Mesenchymal stem cell (in vitro differentiated cells and primary cell): ENCODE measurements around the gene TMEFF2.
A peak's percentile ranks its signal among the peaks of the same experiment; 100 is the strongest.

Experiments used
- DNase-seq: peaks from one replicate; pipeline ENCODE4 v3.0.0-alpha.2; 2013
- H2AFZ ChIP-seq: one replicate; pipeline ENCODE4 v1.6.1; 2013; ENCODE audit warnings: low read depth, mild to moderate bottlenecking, control low read depth, inconsistent platforms, low read length, moderate library complexity
- H2AK5ac ChIP-seq: 2 replicates; pipeline ENCODE4 v1.6.1; 2013; ENCODE audit warnings: low read length, moderate library complexity, mild to moderate bottlenecking, inconsistent platforms; ENCODE audit not compliant: severe bottlenecking
- H2BK120ac ChIP-seq: one replicate; pipeline ENCODE4 v1.6.1; 2013; ENCODE audit warnings: low read depth, mild to moderate bottlenecking, inconsistent platforms, low read length, moderate library complexity
- H2BK12ac ChIP-seq, 2 experiments: one replicate each; pipeline ENCODE4 v1.6.1; 2013; ENCODE audit warnings: inconsistent platforms in 2 of 2, low read length in 2 of 2, mild to moderate bottlenecking in 2 of 2, moderate library complexity in 2 of 2, control low read depth in 1 of 2
- H2BK15ac ChIP-seq: one replicate; pipeline ENCODE4 v1.6.1; 2013; ENCODE audit warnings: mild to moderate bottlenecking, low read depth, inconsistent platforms; ENCODE audit not compliant: poor library complexity, severe bottlenecking
- H2BK5ac ChIP-seq: 2 replicates; pipeline ENCODE4 v1.6.1; 2013; ENCODE audit warnings: low read depth, mild to moderate bottlenecking, low read length, control low read depth, inconsistent platforms; ENCODE audit not compliant: poor library complexity, severe bottlenecking
- H3K14ac ChIP-seq, 2 experiments: one replicate each; pipeline ENCODE4 v1.6.1; 2013; ENCODE audit warnings: inconsistent platforms in 2 of 2, low read length in 2 of 2, control low read depth in 1 of 2, mild to moderate bottlenecking in 1 of 2, moderate library complexity in 1 of 2
- H3K18ac ChIP-seq, 2 experiments: one replicate each; pipeline ENCODE4 v1.6.1; 2013; ENCODE audit warnings: inconsistent platforms in 2 of 2, low read length in 2 of 2, control low read depth in 1 of 2, low read depth in 1 of 2, mild to moderate bottlenecking in 1 of 2
- H3K23ac ChIP-seq, 2 experiments: one replicate each; pipeline ENCODE4 v1.6.1; 2013; ENCODE audit warnings: inconsistent platforms in 2 of 2, low read length in 2 of 2, mild to moderate bottlenecking in 2 of 2, moderate library complexity in 2 of 2, control low read depth in 1 of 2
- H3K27ac ChIP-seq: 2 replicates; pipeline ENCODE4 v1.5.1; 2013; ENCODE audit warnings: mild to moderate bottlenecking, moderate library complexity, low read length, control low read depth, inconsistent platforms; ENCODE audit not compliant: poor library complexity, severe bottlenecking
- H3K27me3 ChIP-seq, 2 experiments: 2 replicates each; pipeline versions ENCODE4 v1.6.1 to v1.7.0; 2013; ENCODE audit warnings: low read length in 2 of 2, mild to moderate bottlenecking in 2 of 2, moderate library complexity in 2 of 2, control low read depth in 1 of 2, inconsistent platforms in 1 of 2; ENCODE audit not compliant: control insufficient read depth in 1 of 2, insufficient read depth in 1 of 2
- H3K36me3 ChIP-seq, 2 experiments: 2 replicates each; pipeline versions ENCODE4 v1.6.1 to v1.7.0; 2013; ENCODE audit warnings: low read length in 2 of 2, control low read depth in 1 of 2, inconsistent platforms in 1 of 2, low read depth in 1 of 2, mild to moderate bottlenecking in 1 of 2; ENCODE audit not compliant: insufficient read depth in 2 of 2, control insufficient read depth in 1 of 2
- H3K4ac ChIP-seq, 2 experiments: one replicate each; pipeline ENCODE4 v1.6.1; 2013; ENCODE audit warnings: inconsistent platforms in 2 of 2, low read length in 2 of 2, mild to moderate bottlenecking in 2 of 2, moderate library complexity in 2 of 2, control low read depth in 1 of 2, low read depth in 1 of 2
- H3K4me1 ChIP-seq: 2 replicates; pipeline ENCODE4 v1.6.1; 2013; ENCODE audit warnings: low read depth, low read length, control low read depth; ENCODE audit not compliant: control insufficient read depth, insufficient read depth
- H3K4me2 ChIP-seq: 2 replicates; pipeline ENCODE4 v1.6.1; 2013; ENCODE audit warnings: low read length, mild to moderate bottlenecking, inconsistent platforms; ENCODE audit not compliant: poor library complexity, severe bottlenecking
- H3K4me3 ChIP-seq, 2 experiments: 2 replicates each; pipeline versions ENCODE4 v1.5.1 to v1.7.0; 2013; ENCODE audit warnings: low read length in 2 of 2, mild to moderate bottlenecking in 2 of 2, control low read depth in 1 of 2, low read depth in 1 of 2; ENCODE audit not compliant: insufficient read depth in 1 of 2
- H3K79me1 ChIP-seq: replicated peaks from 2 replicates; pipeline ENCODE4 v1.6.1; 2013; ENCODE audit warnings: mild to moderate bottlenecking, control low read depth, low read length, inconsistent platforms; ENCODE audit not compliant: poor library complexity, severe bottlenecking
- H3K9ac ChIP-seq: 2 replicates; pipeline ENCODE4 v1.7.0; 2013; ENCODE audit warnings: mild to moderate bottlenecking, low read length, moderate library complexity
- H3K9me3 ChIP-seq: 2 replicates; pipeline ENCODE4 v1.7.0; 2013; ENCODE audit warnings: mild to moderate bottlenecking, low read length; ENCODE audit not compliant: control insufficient read depth
- H4K8ac ChIP-seq: one replicate; pipeline ENCODE4 v1.6.1; 2013; ENCODE audit warnings: inconsistent platforms, mild to moderate bottlenecking, low read length, moderate library complexity
- H4K91ac ChIP-seq: one replicate; pipeline ENCODE4 v1.6.1; 2013; ENCODE audit warnings: mild to moderate bottlenecking, low read length, inconsistent platforms
- WGBS: methylation state at CpG from one replicate; pipeline ENCODE4 v1.1.7; 2013; ENCODE audit warnings: mixed read lengths; 5-methylcytosine and 5-hydroxymethylcytosine counted together

TMEFF2 gene

GRCh38 chr2:192162392-192163042, 32.2 kb downstream of the TMEFF2 start:
- Histone ChIP-seq H3K9ac (peak overlapping the region; percentile 23), H2AFZ (no peak overlapping the region), H3K27me3 (no peaks in the 10 kb centered on the region), H3K4ac (no peak overlapping the region), H3K14ac (no peak overlapping the region), H2BK120ac (no peak overlapping the region), H3K4me1 (no peaks in the 10 kb centered on the region), H3K4me2 (no peak overlapping the region), H2BK15ac (no peak overlapping the region), H2BK5ac (no peak overlapping the region), H2AK5ac (peak overlapping the region; percentile 51), H3K79me1 (no peaks in the 10 kb centered on the region), H3K9me3 (no peaks in the 10 kb centered on the region), H3K4me3 (no peak overlapping the region), H4K8ac (no peak overlapping the region), H3K18ac (no peak overlapping the region), H4K91ac (no peak overlapping the region), H3K27ac (no peak overlapping the region), H3K23ac (no peak overlapping the region), H3K36me3 (no peaks in the 10 kb centered on the region), H2BK12ac (no peak overlapping the region)
- 21% methylated on average over 2 of the region's 4 CpGs for WGBS
- peak; percentile 67 for DNase-seq

- H2AK5ac ChIP-seq: no peak overlapping the region
- no peak overlapping the region for H2BK12ac ChIP-seq
- H3K4ac ChIP-seq: no peak overlapping the region
- H3K27ac ChIP-seq: no peak overlapping the region
- H3K9ac ChIP-seq: peak overlapping the region; percentile 23
- H2BK15ac ChIP-seq: no peak overlapping the region
- H3K4me2 ChIP-seq: no peak overlapping the region
- H3K9me3 ChIP-seq: no peaks in the 10 kb centered on the region
- 96% methylated on average over 2 of the region's 2 CpGs for WGBS
- H4K91ac ChIP-seq: no peak overlapping the region
- no peak overlapping the region for H2AFZ ChIP-seq
- no peak for DNase-seq
- no peaks in the 10 kb centered on the region for H3K27me3 ChIP-seq
- H2BK5ac ChIP-seq: no peak overlapping the region
- no peak overlapping the region for H2BK120ac ChIP-seq
- H3K36me3 ChIP-seq: no peaks in the 10 kb centered on the region
- H3K79me1 ChIP-seq: no peaks in the 10 kb centered on the region
- no peak overlapping the region for H3K14ac ChIP-seq
- no peaks in the 10 kb centered on the region for H3K4me1 ChIP-seq
- H3K4me3 ChIP-seq: no peak overlapping the region
- H3K23ac ChIP-seq: no peak overlapping the region
- no peak overlapping the region for H4K8ac ChIP-seq
- H3K18ac ChIP-seq: no peak overlapping the region
These were observed 33.0 kb downstream of the TMEFF2 start for GRCh38 chr2:192161656-192162290.

GRCh38 chr2:192159736-192160135, 35.0 kb downstream of the TMEFF2 start:
- Histone ChIP-seq H3K4me3 (no peak overlapping the region), H3K9me3 (no peaks in the 10 kb centered on the region), H3K18ac (no peak overlapping the region), H3K79me1 (no peaks in the 10 kb centered on the region), H3K36me3 (no peaks in the 10 kb centered on the region), H2AK5ac (no peak overlapping the region), H2BK15ac (no peak overlapping the region), H2BK120ac (no peak overlapping the region), H3K9ac (no peak overlapping the region), H2AFZ (no peak overlapping the region), H3K14ac (no peak overlapping the region), H3K4ac (no peak overlapping the region), H3K23ac (no peak overlapping the region), H4K91ac (no peak overlapping the region), H3K27me3 (no peaks in the 10 kb centered on the region), H2BK12ac (no peak overlapping the region), H3K4me1 (no peaks in the 10 kb centered on the region), H4K8ac (no peak overlapping the region), H3K4me2 (no peak overlapping the region), H3K27ac (no peak overlapping the region), H2BK5ac (no peak overlapping the region)
- DNase-seq: no peak
- 87% methylated on average over 1 of the region's 1 CpG for WGBS

GRCh38 chr2:192159208-192159607, 35.5 kb downstream of the TMEFF2 start:
- Histone ChIP-seq H2AFZ (no peak overlapping the region), H3K4me2 (no peak overlapping the region), H2BK15ac (no peak overlapping the region), H3K23ac (no peak overlapping the region), H3K9ac (no peak overlapping the region), H2BK120ac (no peak overlapping the region), H2BK12ac (no peak overlapping the region), H3K27me3 (no peaks in the 10 kb centered on the region), H3K4me1 (no peaks in the 10 kb centered on the region), H4K91ac (no peak overlapping the region), H3K18ac (no peak overlapping the region), H2AK5ac (no peak overlapping the region), H4K8ac (no peak overlapping the region), H3K4ac (no peak overlapping the region), H3K36me3 (no peaks in the 10 kb centered on the region), H3K27ac (no peak overlapping the region), H3K14ac (no peak overlapping the region), H3K9me3 (no peaks in the 10 kb centered on the region), H3K79me1 (no peaks in the 10 kb centered on the region), H2BK5ac (no peak overlapping the region), H3K4me3 (no peak overlapping the region)
- WGBS: no CpG with 5 or more reads among the region's 2 CpGs
- no peak for DNase-seq
